GM13977 (cell line): ENCODE measurements around the gene TSPAN3.

Experiments
- DNase-seq: peaks from one replicate; pipeline ENCODE4 v3.0.0; 2012; ENCODE audit warnings: low spot score
- CTCF ChIP-seq: IDR thresholded peaks from 2 replicates; pipeline ENCODE4 v1.5.1; 2012; ENCODE audit warnings: mild to moderate bottlenecking, control low read depth; ENCODE audit not compliant: insufficient read depth; ENCODE audit errors: extremely low read depth, missing control alignments
- in situ Hi-C: fragments of 300-500 bp; cut with MboI; formaldehyde crosslinking; loops from one replicate; pipeline ENCODE4 v1.12.0; 2022; ENCODE audit warnings: low sequenced_read_pairs, low pct_unique_long_range_greater_than_20kb, mixed read lengths, inconsistent platforms; ENCODE audit not compliant: unreplicated experiment

TSPAN3 gene

GRCh38 chr15:77068633-77069032 is 2.3 kb downstream of the TSPAN3 start:
- in situ Hi-C loops: no loop called here
- DNase-seq: no peak
- TF ChIP-seq CTCF: no peak

- DNase-seq: no peak
- in situ Hi-C loops: no loop called here
- TF ChIP-seq CTCF: no peak
These were observed 3.1 kb downstream of the TSPAN3 start for GRCh38 chr15:77067691-77068367.

GRCh38 chr15:77066971-77067690 is 3.8 kb downstream of the TSPAN3 start:
- in situ Hi-C loops: no loop called here
- no peak for TF ChIP-seq CTCF
- no peak for DNase-seq

GRCh38 chr15:77064539-77065308 is 6.2 kb downstream of the TSPAN3 start:
- TF ChIP-seq CTCF: no peak
- in situ Hi-C loops: no loop called here
- DNase-seq: no peak

- no peak for TF ChIP-seq CTCF
- in situ Hi-C loops: no loop called here
- no peak for DNase-seq
These were observed 6.8 kb downstream of the TSPAN3 start for GRCh38 chr15:77064063-77064462.

GRCh38 chr15:77063249-77063648 is 7.7 kb downstream of the TSPAN3 start:
- TF ChIP-seq CTCF: no peak
- no peak for DNase-seq
- in situ Hi-C loops: no loop called here
